ENCODE data around the gene ADCY5.

The ADCY5 gene

GRCh38 chr3:123442125-123442524 lies 6.8 kb downstream of the ADCY5 start:
- no peaks in the 10 kb centered on the region for H3K4me1 ChIP-seq (ENCODE audit: control insufficient read depth, insufficient read depth, low read length)
- ChIA-PET CTCF (no interaction called here), POLR2A (interaction anchor here (0.6 kb wide), 1 partner anchor 1319 kb away, joined by 3 read pairs; no protein-coding TSS in a partner anchor)
- no peak for TF ChIP-seq ZNF449 (tag by site-specific recombination; IDR thresholded peaks at IDR 0.05)
- H3K4me3 ChIP-seq (ENCODE audit: low read depth, low read length) = no peak overlapping the region
- no peaks in the 10 kb centered on the region for H3K36me3 ChIP-seq (ENCODE audit: control insufficient read depth in 2 of 2, insufficient read depth in 1 of 2, low read length in 2 of 2)
- H3K27ac ChIP-seq (ENCODE audit: extremely low read depth, low read depth, low read length) = no peak overlapping the region
- H3K9me3 ChIP-seq (ENCODE audit: control insufficient read depth, insufficient read depth, low read depth, low read length) = no peaks in the 10 kb centered on the region

DNA sequence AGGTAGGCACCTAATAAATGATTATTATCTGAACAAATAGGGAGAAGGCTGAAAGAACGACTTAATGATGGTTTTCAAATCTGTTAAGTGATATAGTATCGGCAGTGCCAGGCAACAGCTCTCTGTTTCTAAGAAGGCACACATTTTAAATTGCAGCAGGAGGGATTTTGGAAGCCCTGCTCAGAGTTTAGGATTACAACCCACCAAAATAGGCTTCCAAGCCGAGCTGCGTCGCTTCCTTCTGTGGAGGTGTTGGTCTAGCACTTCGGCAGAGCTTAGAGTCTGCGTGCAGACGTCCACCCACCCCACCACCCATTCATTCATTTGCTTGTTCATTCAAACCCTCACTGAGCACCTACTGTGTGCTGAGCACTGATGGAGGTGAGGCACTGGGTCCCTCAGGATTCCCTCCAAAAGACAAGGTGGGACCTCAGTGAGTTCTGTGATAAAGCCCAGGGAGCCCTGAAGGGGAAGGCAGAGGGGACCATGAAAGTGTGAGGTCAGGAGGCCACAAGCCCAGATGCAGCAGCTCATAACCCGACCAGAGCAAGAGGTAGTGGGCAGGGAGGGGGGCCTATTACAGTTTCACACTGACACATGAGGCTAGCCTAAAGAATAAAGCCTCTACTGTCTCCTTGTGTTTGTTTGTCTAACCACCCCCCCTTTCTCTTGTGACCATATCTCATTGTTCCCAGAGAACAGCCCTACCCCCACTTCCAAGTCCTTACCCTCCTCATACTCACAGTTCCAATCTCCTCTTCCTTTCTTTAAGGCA lies 8.9 kb downstream of the ADCY5 start:
- H3K27ac ChIP-seq (ENCODE audit: extremely low read depth, low read depth, low read length) = no peak overlapping the region
- H3K9me3 ChIP-seq (ENCODE audit: control insufficient read depth, insufficient read depth, low read depth, low read length) = no peaks in the 10 kb centered on the region
- no peak overlapping the region for H3K4me3 ChIP-seq (ENCODE audit: low read depth, low read length)
- ChIA-PET CTCF (no interaction called here), POLR2A (no interaction called here)
- TF ChIP-seq ZNF473 (tag by site-specific recombination; IDR thresholded peaks at IDR 0.05) (no peak), ZNF398 (tag by site-specific recombination; IDR thresholded peaks at IDR 0.05) (peak; percentile 38; the same call in 1 of the 2 replicates)
- H3K36me3 ChIP-seq (ENCODE audit: control insufficient read depth in 2 of 2, insufficient read depth in 1 of 2, low read length in 2 of 2) = no peaks in the 10 kb centered on the region
- H3K4me1 ChIP-seq (ENCODE audit: control insufficient read depth, insufficient read depth, low read length) = no peaks in the 10 kb centered on the region

DNA sequence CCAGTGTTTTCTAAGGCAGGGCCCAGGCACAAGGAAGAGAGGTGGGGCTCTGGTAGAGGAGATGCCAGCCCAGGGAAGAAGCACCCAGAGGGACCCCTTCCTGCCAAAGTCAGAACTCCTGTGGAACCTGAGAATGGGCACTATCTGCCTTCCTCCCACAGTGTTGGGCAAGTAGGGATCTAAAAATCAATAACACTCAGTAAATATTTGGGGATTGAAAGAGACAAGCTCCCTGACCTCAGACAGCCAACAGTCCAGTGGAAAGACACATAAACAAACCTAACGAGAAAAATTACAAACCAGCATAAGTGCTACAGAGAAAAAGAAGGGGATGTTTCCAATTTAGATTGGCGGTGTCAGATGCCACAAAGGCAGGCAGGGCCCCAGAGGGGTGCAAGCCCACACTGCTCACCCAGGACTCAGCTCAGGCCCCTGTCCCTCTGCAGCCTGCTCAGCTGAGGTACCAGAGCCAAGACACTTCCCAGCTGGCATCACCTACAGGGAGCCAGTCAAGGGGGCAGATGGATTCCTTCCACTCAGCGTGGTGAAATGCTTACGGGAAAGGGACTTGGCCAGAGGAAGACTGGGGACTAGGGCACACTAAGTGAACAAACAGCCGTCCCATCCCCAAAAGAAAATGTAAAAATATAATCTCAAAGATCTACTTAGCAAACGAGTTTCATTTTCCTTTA lies 15.9 kb downstream of the ADCY5 start:
- H3K27ac ChIP-seq (ENCODE audit: extremely low read depth, low read depth, low read length) = no peak overlapping the region
- ChIA-PET CTCF (interaction anchor here (0.7 to 1.8 kb wide), 3 partner anchors 13 to 104 kb away, joined by 3 to 13 read pairs (median 4); no protein-coding TSS in a partner anchor), POLR2A (no interaction called here)
- H3K4me3 ChIP-seq (ENCODE audit: low read depth, low read length) = no peak overlapping the region
- no peaks in the 10 kb centered on the region for H3K9me3 ChIP-seq (ENCODE audit: control insufficient read depth, insufficient read depth, low read depth, low read length)
- peaks cover 5% of the 10 kb centered on the region; the same call in 1 of the 2 replicates for H3K4me1 ChIP-seq (ENCODE audit: control insufficient read depth, insufficient read depth, low read length)
- H3K36me3 ChIP-seq (ENCODE audit: control insufficient read depth in 2 of 2, insufficient read depth in 1 of 2, low read length in 2 of 2) = no peaks in the 10 kb centered on the region
- TF ChIP-seq, protein P1, sequence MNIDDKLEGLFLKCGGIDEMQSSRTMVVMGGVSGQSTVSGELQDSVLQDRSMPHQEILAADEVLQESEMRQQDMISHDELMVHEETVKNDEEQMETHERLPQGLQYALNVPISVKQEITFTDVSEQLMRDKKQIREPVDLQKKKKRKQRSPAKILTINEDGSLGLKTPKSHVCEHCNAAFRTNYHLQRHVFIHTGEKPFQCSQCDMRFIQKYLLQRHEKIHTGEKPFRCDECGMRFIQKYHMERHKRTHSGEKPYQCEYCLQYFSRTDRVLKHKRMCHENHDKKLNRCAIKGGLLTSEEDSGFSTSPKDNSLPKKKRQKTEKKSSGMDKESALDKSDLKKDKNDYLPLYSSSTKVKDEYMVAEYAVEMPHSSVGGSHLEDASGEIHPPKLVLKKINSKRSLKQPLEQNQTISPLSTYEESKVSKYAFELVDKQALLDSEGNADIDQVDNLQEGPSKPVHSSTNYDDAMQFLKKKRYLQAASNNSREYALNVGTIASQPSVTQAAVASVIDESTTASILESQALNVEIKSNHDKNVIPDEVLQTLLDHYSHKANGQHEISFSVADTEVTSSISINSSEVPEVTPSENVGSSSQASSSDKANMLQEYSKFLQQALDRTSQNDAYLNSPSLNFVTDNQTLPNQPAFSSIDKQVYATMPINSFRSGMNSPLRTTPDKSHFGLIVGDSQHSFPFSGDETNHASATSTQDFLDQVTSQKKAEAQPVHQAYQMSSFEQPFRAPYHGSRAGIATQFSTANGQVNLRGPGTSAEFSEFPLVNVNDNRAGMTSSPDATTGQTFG (tag by site-specific recombination; IDR thresholded peaks at IDR 0.05; ENCODE audit: borderline replicate concordance) = no peak
- TF ChIP-seq KLF9 (tag by site-specific recombination; IDR thresholded peaks at IDR 0.05; ENCODE audit: low read depth) (no peak), ZNF133 (tag by site-specific recombination; IDR thresholded peaks at IDR 0.05) (no peak), ZNF561 (tag by site-specific recombination; IDR thresholded peaks at IDR 0.05; ENCODE audit: borderline replicate concordance) (no peak), GLI4 (tag by site-specific recombination; IDR thresholded peaks at IDR 0.05) (no peak), ZNF692 (tag by site-specific recombination; IDR thresholded peaks at IDR 0.05) (no peak)
- TF ChIP-seq, protein P2, sequence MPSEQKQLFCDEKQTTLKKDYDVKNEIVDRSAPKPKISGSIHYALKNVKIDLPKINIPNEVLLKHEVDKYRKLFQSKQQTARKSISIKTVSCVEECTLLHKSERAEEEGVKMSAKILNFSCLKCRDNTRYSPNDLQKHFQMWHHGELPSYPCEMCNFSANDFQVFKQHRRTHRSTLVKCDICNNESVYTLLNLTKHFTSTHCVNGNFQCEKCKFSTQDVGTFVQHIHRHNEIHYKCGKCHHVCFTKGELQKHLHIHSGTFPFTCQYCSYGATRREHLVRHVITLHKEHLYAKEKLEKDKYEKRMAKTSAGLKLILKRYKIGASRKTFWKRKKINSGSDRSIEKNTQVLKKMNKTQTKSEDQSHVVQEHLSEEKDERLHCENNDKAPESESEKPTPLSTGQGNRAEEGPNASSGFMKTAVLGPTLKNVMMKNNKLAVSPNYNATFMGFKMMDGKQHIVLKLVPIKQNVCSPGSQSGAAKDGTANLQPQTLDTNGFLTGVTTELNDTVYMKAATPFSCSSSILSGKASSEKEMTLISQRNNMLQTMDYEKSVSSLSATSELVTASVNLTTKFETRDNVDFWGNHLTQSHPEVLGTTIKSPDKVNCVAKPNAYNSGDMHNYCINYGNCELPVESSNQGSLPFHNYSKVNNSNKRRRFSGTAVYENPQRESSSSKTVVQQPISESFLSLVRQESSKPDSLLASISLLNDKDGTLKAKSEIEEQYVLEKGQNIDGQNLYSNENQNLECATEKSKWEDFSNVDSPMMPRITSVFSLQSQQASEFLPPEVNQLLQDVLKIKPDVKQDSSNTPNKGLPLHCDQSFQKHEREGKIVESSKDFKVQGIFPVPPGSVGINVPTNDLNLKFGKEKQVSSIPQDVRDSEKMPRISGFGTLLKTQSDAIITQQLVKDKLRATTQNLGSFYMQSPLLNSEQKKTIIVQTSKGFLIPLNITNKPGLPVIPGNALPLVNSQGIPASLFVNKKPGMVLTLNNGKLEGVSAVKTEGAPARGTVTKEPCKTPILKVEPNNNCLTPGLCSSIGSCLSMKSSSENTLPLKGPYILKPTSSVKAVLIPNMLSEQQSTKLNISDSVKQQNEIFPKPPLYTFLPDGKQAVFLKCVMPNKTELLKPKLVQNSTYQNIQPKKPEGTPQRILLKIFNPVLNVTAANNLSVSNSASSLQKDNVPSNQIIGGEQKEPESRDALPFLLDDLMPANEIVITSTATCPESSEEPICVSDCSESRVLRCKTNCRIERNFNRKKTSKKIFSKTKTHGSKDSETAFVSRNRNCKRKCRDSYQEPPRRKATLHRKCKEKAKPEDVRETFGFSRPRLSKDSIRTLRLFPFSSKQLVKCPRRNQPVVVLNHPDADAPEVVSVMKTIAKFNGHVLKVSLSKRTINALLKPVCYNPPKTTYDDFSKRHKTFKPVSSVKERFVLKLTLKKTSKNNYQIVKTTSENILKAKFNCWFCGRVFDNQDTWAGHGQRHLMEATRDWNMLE (tag by site-specific recombination; conservative IDR thresholded peaks at IDR 0.05; ENCODE audit: low read depth) = no peak
- TF ChIP-seq, protein P3, sequence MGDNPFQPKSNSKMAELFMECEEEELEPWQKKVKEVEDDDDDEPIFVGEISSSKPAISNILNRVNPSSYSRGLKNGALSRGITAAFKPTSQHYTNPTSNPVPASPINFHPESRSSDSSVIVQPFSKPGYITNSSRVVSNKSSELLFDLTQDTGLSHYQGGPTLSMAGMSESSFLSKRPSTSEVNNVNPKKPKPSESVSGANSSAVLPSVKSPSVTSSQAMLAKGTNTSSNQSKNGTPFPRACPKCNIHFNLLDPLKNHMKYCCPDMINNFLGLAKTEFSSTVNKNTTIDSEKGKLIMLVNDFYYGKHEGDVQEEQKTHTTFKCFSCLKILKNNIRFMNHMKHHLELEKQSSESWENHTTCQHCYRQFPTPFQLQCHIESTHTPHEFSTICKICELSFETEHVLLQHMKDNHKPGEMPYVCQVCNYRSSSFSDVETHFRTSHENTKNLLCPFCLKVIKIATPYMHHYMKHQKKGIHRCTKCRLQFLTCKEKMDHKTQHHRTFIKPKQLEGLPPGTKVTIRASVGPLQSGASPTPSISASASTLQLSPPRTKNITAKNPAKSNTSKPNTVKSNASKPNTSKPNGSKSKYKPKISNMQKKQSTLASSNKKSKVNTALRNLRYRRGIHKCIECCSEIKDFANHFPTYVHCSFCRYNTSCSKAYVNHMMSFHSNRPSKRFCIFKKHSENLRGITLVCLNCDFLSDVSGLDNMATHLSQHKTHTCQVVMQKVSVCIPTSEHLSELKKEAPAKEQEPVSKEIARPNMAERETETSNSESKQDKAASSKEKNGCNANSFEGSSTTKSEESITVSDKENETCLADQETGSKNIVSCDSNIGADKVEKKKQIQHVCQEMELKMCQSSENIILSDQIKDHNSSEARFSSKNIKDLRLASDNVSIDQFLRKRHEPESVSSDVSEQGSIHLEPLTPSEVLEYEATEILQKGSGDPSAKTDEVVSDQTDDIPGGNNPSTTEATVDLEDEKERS (tag by site-specific recombination; IDR thresholded peaks at IDR 0.05) = no peak
